ENCODE data around the gene SYTL3. TPM values are rescaled to one million over a fixed set of nuclear protein-coding genes. Genes with fewer than 3 reads are reported as not detected.

Gene SYTL3
- total RNA-seq, 1 donor from 2014 or later, result 6.0 TPM

DNA sequence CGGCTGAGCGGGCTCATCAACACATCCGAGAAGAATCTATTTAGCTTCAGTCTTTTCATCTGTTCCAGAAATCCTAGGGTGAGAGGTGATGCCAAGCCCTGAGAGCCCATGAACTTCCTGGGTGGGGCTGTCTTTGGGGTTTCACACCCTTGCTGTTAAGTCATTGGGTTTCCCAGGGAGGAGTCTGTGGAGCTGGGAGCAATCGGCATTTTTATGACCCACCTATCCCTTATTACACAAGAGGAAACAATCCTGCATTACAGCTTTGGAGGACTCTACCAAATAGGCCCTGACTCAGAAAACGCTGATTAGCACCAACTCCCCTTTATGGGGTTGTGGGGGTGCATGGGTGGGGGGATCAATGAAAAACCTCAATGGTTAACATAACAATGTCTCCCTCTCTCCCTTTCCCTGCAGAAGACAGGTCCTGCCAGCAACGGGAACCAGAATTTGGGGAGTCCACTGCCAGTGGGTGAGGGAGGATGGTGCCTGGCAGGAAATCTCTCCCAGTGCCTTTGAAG, 123.1 kb downstream of the SYTL3 start:
- peaks cover 100% of the 10 kb centered on the region for H3K36me3 Mint-ChIP-seq (ENCODE audit: low read depth)
- ChIA-PET CTCF (interaction anchor here (1.2 to 1.6 kb wide), 2 partner anchors 67 to 200 kb away, joined by 3 to 4 read pairs; no protein-coding TSS in a partner anchor), POLR2A (interaction anchor here (1.0 to 2.3 kb wide), 3 partner anchors 10 to 57 kb away, joined by 3 to 11 read pairs (median 6); no protein-coding TSS in a partner anchor)
- H3K4me1 Mint-ChIP-seq, result no peaks in the 10 kb centered on the region
- no peaks in the 10 kb centered on the region for H3K9me3 Mint-ChIP-seq
- no peak overlapping the region for H3K27ac Mint-ChIP-seq
- DNase-seq (no peak), ATAC-seq (ENCODE audit: low read depth) (no peak)
- intact Hi-C loops (cut with micrococcal nuclease), result loop anchor here (2.0 kb wide), 1 partner anchor 68 kb away; no protein-coding TSS in a partner anchor
- H3K4me3 Mint-ChIP-seq, result no peak overlapping the region
- TF ChIP-seq, protein P1, sequence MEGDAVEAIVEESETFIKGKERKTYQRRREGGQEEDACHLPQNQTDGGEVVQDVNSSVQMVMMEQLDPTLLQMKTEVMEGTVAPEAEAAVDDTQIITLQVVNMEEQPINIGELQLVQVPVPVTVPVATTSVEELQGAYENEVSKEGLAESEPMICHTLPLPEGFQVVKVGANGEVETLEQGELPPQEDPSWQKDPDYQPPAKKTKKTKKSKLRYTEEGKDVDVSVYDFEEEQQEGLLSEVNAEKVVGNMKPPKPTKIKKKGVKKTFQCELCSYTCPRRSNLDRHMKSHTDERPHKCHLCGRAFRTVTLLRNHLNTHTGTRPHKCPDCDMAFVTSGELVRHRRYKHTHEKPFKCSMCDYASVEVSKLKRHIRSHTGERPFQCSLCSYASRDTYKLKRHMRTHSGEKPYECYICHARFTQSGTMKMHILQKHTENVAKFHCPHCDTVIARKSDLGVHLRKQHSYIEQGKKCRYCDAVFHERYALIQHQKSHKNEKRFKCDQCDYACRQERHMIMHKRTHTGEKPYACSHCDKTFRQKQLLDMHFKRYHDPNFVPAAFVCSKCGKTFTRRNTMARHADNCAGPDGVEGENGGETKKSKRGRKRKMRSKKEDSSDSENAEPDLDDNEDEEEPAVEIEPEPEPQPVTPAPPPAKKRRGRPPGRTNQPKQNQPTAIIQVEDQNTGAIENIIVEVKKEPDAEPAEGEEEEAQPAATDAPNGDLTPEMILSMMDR (IDR thresholded peaks at IDR 0.05), result no peak
- H3K27me3 Mint-ChIP-seq, result no peaks in the 10 kb centered on the region

DNA sequence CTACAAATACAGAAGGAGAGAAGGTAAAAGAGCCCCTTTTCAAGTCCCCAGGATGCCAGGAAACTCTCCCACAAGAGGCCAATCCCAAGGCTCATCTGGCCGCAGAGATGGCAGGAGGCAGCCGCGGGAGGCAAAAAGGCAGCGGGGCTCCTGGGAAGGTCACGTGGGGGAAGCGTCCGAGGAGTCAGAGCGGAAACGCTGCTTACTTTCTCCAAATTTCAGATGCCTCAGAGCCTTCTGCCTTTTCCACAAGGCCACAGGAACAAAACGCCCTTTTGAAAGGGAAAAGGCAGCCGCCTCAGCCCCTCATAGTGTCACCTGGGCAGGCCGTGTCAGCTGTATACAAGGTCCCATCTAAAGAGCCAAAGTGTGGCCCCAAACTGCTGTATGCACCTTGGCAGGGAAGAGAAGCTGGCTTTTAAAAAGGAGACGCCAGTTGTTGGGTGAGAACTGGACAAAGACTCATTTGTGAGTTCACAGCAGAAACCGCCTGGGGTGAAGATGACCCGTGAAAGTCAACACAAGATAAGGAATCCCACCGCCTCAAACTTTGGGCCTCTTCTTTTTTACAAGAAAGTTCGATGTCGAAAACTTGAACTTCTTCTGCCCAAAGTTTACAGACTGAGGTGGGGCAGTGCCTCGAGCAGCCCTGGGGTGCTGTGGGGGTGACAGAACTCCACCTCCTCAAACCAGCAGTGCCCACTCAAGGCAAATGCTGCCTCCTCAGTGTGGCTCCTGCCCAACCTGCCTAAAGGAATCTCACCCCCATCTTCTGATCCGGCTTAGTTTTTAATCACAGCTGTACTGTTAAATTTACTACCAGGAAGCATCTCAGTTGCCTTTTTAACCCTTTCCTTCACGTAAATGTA, 124.0 kb downstream of the SYTL3 start:
- TF ChIP-seq, protein P1 (IDR thresholded peaks at IDR 0.05), result no peak
- Mint-ChIP-seq H3K27ac (no peak overlapping the region), H3K4me1 (no peaks in the 10 kb centered on the region), H3K4me3 (no peak overlapping the region), H3K36me3 (ENCODE audit: low read depth) (peaks cover 99% of the 10 kb centered on the region), H3K9me3 (no peaks in the 10 kb centered on the region), H3K27me3 (no peaks in the 10 kb centered on the region)
- no peak for ATAC-seq (ENCODE audit: low read depth)
- intact Hi-C loops (cut with micrococcal nuclease), result loop anchor here (2.0 kb wide), 1 partner anchor 69 kb away; no protein-coding TSS in a partner anchor
- CTCF ChIA-PET, result interaction anchor here (1.4 kb wide), 1 partner anchor 185 kb away, joined by 3 read pairs; no protein-coding TSS in a partner anchor
- POLR2A ChIA-PET, result interaction anchor here (0.5 to 2.3 kb wide), 2 partner anchors 51 to 58 kb away, joined by 5 to 11 read pairs; no protein-coding TSS in a partner anchor
- DNase-seq, result no peak

DNA sequence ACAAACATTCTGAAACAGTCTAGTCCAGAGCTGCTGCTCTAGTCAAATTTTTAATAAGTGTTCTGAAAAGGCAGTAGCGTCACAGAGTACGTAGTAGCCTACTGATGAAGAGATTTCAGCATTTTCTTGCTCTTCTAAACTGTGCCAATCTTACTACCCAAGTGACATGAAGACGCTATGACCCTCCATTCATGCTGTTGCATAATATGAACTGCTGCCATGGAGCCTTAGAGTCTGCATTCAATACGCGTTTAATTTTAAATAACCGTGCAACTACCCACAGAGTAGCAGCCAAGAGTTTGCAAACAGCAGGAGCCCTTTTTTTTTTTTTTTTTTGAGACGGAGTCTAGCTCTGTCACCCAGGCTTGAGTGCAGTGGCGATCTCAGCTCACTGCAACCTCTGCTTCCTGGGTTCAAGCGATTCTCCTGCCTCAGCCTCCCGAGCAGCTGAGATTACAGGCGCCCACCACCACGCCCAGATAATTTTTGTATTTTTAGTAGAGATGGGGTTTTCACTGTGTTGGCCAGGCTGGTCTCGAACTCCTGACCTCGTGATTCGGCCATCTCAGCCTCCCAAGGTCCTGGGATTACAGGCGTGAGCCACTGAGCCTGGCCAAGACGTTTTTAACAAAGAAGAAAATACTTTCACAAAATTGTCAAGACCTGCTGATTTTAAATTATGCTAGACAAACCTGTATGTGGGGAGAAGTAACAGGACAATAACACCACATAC, 125.0 kb downstream of the SYTL3 start:
- Mint-ChIP-seq H3K27ac (no peak overlapping the region), H3K4me1 (no peaks in the 10 kb centered on the region), H3K4me3 (no peak overlapping the region), H3K9me3 (no peaks in the 10 kb centered on the region), H3K36me3 (ENCODE audit: low read depth) (peaks cover 94% of the 10 kb centered on the region), H3K27me3 (no peaks in the 10 kb centered on the region)
- TF ChIP-seq, protein P1 (IDR thresholded peaks at IDR 0.05), result no peak
- DNase-seq (no peak), ATAC-seq (ENCODE audit: low read depth) (no peak)
- ChIA-PET POLR2A (interaction anchor here (1.0 to 1.8 kb wide), 2 partner anchors 60 to 165 kb away, joined by 4 to 6 read pairs; no protein-coding TSS in a partner anchor), CTCF (interaction anchor here (1.4 kb wide), 1 partner anchor 184 kb away, joined by 3 read pairs; no protein-coding TSS in a partner anchor)
- intact Hi-C loops (cut with micrococcal nuclease), result no loop called here

DNA sequence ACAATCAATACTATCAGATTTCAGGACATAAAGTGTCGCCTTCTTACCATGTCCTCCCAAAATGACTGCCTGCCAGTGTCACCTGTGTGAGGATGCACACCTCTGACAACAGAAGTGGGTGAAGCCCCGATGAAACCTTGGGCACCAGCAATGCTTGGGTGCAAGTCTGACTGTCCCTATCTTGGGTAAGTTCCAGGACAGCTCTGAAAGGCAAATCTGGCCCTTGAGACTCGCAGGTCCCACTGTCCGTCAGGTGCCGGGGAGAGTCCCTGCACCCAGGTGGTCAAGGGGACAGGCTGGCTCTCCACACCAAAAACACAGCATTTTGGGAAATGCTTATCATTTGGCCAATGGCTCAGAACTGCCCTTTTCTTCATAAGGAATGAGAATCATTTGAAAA, 126.0 kb downstream of the SYTL3 start:
- peaks cover 92% of the 10 kb centered on the region for H3K36me3 Mint-ChIP-seq (ENCODE audit: low read depth)
- TF ChIP-seq, protein P1 (IDR thresholded peaks at IDR 0.05), result no peak

More for the DNA sequence above, 126.0 kb downstream of the SYTL3 start:
- Mint-ChIP-seq H3K4me3 (no peak overlapping the region), H3K27me3 (no peaks in the 10 kb centered on the region), H3K9me3 (no peaks in the 10 kb centered on the region), H3K4me1 (peaks cover 2% of the 10 kb centered on the region), H3K27ac (peak overlapping the region; percentile 18)
- ATAC-seq (ENCODE audit: low read depth) (no peak), DNase-seq (no peak)
- CTCF ChIA-PET, result no interaction called here
- POLR2A ChIA-PET, result interaction anchor here (1.0 to 1.8 kb wide), 2 partner anchors 61 to 164 kb away, joined by 4 to 6 read pairs; no protein-coding TSS in a partner anchor
- intact Hi-C loops (cut with micrococcal nuclease), result no loop called here

Measured in activated B cell treated with CpG ODN at 0.5 μM for 24 hours (primary cell).